ENCODE results near the gene C19orf25. TPM values are rescaled to one million over a fixed set of nuclear protein-coding genes. Genes with fewer than 3 reads are reported as not detected.
A peak's percentile ranks its signal among the peaks of the same experiment; 100 is the strongest.

C19orf25 gene
- total and polyA plus RNA-seq, 9 of the 15 experiments (the other 6 are each of a cell fraction or from before 2014, with no cell fraction given) = 0.79 to 96.0 (median 36.1) TPM

- TF ChIP-seq MGA (IDR thresholded peaks at IDR 0.05) (peak; percentile 46), BMI1 (IDR thresholded peaks at IDR 0.05; ENCODE audit: low read length) (0 out of 2 replicates have a peak, but pooled peaks have one; percentile 14), RBM34 (IDR thresholded peaks at IDR 0.05; ENCODE audit: borderline replicate concordance, insufficient read depth, low read length) (no peak), DIDO1 (tag; IDR thresholded peaks at IDR 0.05; ENCODE audit: low read depth) (0 out of 2 replicates have a peak, but pooled peaks have one; percentile 35), USF1 (CRISPR knock-in tag; IDR thresholded peaks at IDR 0.05) (peak; percentile 44), E2F3 (CRISPR knock-in tag; IDR thresholded peaks at IDR 0.05) (peak; percentile 93), PCBP1 (IDR thresholded peaks at IDR 0.05; ENCODE audit: low read depth, low read length, poor library complexity, severe bottlenecking) (peak; percentile 83), ATF4 (CRISPR knock-in tag; IDR thresholded peaks at IDR 0.05) (no peak), HMGN3 (IDR thresholded peaks at IDR 0.05; ENCODE audit: borderline replicate concordance, extremely low read depth, insufficient read length, low read depth, low read length) (peak; percentile 97), NR3C1 (CRISPR knock-in tag; IDR thresholded peaks at IDR 0.05) (no peak)
Measured at GRCh38 chr19:1438035-1438932, 40.7 kb downstream of the C19orf25 start, which contains the start of gene RPS15 (continued).

Measured in K562 (cell line).